ENCODE measurements around the gene CFAP100.

The CFAP100 gene

GRCh38 chr3:126371096-126371705 is 23.5 kb upstream of the CFAP100 start:
- TF ChIP-seq CTCF (IDR thresholded peaks at IDR 0.05; ENCODE audit: low read depth, low read length) (no peak), EZH2phosphoT487 (IDR thresholded peaks at IDR 0.05; ENCODE audit: low read depth) (no peak)
- Histone ChIP-seq H3K79me2 (ENCODE audit: low read length) (no peaks in the 10 kb centered on the region), H3K9me3 (ENCODE audit: insufficient read depth, low read length) (no peaks in the 10 kb centered on the region), H3K4me3 (ENCODE audit: low read length) (no peak overlapping the region), H3K4me1 (ENCODE audit: low read length) (no peaks in the 10 kb centered on the region), H3K9ac (ENCODE audit: low read length) (no peak overlapping the region), H3K27me3 (ENCODE audit: low read depth, low read length) (no peaks in the 10 kb centered on the region), H4K20me1 (ENCODE audit: insufficient read depth, low read length) (no peaks in the 10 kb centered on the region), H3K36me3 (replicated peaks; ENCODE audit: low read depth, low read length) (no peaks in the 10 kb centered on the region), H3K27ac (ENCODE audit: low read length) (no peak overlapping the region), H3K4me2 (ENCODE audit: low read length) (no peak overlapping the region), H2AFZ (ENCODE audit: low read depth, low read length) (no peak overlapping the region)

- Histone ChIP-seq H3K36me3 (replicated peaks; ENCODE audit: low read depth, low read length) (no peaks in the 10 kb centered on the region), H4K20me1 (ENCODE audit: insufficient read depth, low read length) (no peaks in the 10 kb centered on the region), H3K27ac (ENCODE audit: low read length) (no peak overlapping the region), H3K9me3 (ENCODE audit: insufficient read depth, low read length) (no peaks in the 10 kb centered on the region), H3K4me2 (ENCODE audit: low read length) (no peak overlapping the region), H3K9ac (ENCODE audit: low read length) (no peak overlapping the region), H3K79me2 (ENCODE audit: low read length) (no peaks in the 10 kb centered on the region), H2AFZ (ENCODE audit: low read depth, low read length) (no peak overlapping the region), H3K4me3 (ENCODE audit: low read length) (no peak overlapping the region), H3K27me3 (ENCODE audit: low read depth, low read length) (no peaks in the 10 kb centered on the region), H3K4me1 (ENCODE audit: low read length) (no peaks in the 10 kb centered on the region)
- TF ChIP-seq EZH2phosphoT487 (IDR thresholded peaks at IDR 0.05; ENCODE audit: low read depth) = no peak
- no peak for TF ChIP-seq CTCF (IDR thresholded peaks at IDR 0.05; ENCODE audit: low read depth, low read length)
Measured at GRCh38 chr3:126372413-126373145, 22.1 kb upstream of the CFAP100 start.

GRCh38 chr3:126373146-126373613 is 21.5 kb upstream of the CFAP100 start:
- TF ChIP-seq CTCF (IDR thresholded peaks at IDR 0.05; ENCODE audit: low read depth, low read length) = no peak
- no peak for TF ChIP-seq EZH2phosphoT487 (IDR thresholded peaks at IDR 0.05; ENCODE audit: low read depth)
- Histone ChIP-seq H3K79me2 (ENCODE audit: low read length) (no peaks in the 10 kb centered on the region), H3K4me1 (ENCODE audit: low read length) (no peaks in the 10 kb centered on the region), H3K4me2 (ENCODE audit: low read length) (no peak overlapping the region), H3K27ac (ENCODE audit: low read length) (no peak overlapping the region), H3K9me3 (ENCODE audit: insufficient read depth, low read length) (no peaks in the 10 kb centered on the region), H2AFZ (ENCODE audit: low read depth, low read length) (no peak overlapping the region), H3K27me3 (ENCODE audit: low read depth, low read length) (no peaks in the 10 kb centered on the region), H3K36me3 (replicated peaks; ENCODE audit: low read depth, low read length) (no peaks in the 10 kb centered on the region), H3K4me3 (ENCODE audit: low read length) (no peak overlapping the region), H3K9ac (ENCODE audit: low read length) (no peak overlapping the region), H4K20me1 (ENCODE audit: insufficient read depth, low read length) (no peaks in the 10 kb centered on the region)

GRCh38 chr3:126373682-126374601 is 20.8 kb upstream of the CFAP100 start:
- H3K27ac ChIP-seq (ENCODE audit: low read length) = no peak overlapping the region
- no peak overlapping the region for H3K4me3 ChIP-seq (ENCODE audit: low read length)
- H4K20me1 ChIP-seq (ENCODE audit: insufficient read depth, low read length) = no peaks in the 10 kb centered on the region
- H3K4me1 ChIP-seq (ENCODE audit: low read length) = no peaks in the 10 kb centered on the region
- no peak overlapping the region for H3K9ac ChIP-seq (ENCODE audit: low read length)
- no peaks in the 10 kb centered on the region for H3K79me2 ChIP-seq (ENCODE audit: low read length)
- H3K4me2 ChIP-seq (ENCODE audit: low read length) = no peak overlapping the region
- no peaks in the 10 kb centered on the region for H3K36me3 ChIP-seq (replicated peaks; ENCODE audit: low read depth, low read length)
- no peak overlapping the region for H2AFZ ChIP-seq (ENCODE audit: low read depth, low read length)
- H3K9me3 ChIP-seq (ENCODE audit: insufficient read depth, low read length) = no peaks in the 10 kb centered on the region
- no peaks in the 10 kb centered on the region for H3K27me3 ChIP-seq (ENCODE audit: low read depth, low read length)
- TF ChIP-seq EZH2phosphoT487 (IDR thresholded peaks at IDR 0.05; ENCODE audit: low read depth) (no peak), CTCF (IDR thresholded peaks at IDR 0.05; ENCODE audit: low read depth, low read length) (no peak)
